B cell (primary cell): ENCODE data around the gene BNIPL. TPM values are rescaled to one million over a fixed set of nuclear protein-coding genes. Genes with fewer than 3 reads are reported as not detected.

Experiments
- polyA plus RNA-seq: library from polyadenylated mRNA; depleted of rRNA; stranded (reverse); fragments of >200 nt; gene quantifications from 2 replicates; pipeline ENCODE4 v1.2.3, GENCODE V29; 2012
- small RNA-seq: library from RNA; depleted of rRNA; stranded (forward); fragments of <200 nt; gene quantifications from one replicate; pipeline ENCODE3, GENCODE V24; 2012; ENCODE audit warnings: low replicate concordance, low read depth; ENCODE audit not compliant: insufficient read length
- total RNA-seq, 2 donors: library from RNA; stranded (reverse); fragments of 120-200 nt in 1 of 2; gene quantifications; 1 replicate in 1 of 2; 2 replicates in 1 of 2; pipeline versions ENCODE4 v1.2.3 to v1.2.4, GENCODE V29; 2013 to 2022

The BNIPL gene
- total and polyA plus RNA-seq, 2 donors (not counting 1 experiment from before 2014, with no cell fraction given) = 0.81 to 2.5 TPM

Small RNAs within 50 kb of the gene (small RNA-seq; reads per million reads assigned to genes)
- not detected for gene RNU6-884P

Other genes with a start within 250 kb of the BNIPL start
- 5.3 and 5.9 TPM in 2 replicates for gene CTSK, start 228.3 kb upstream of the BNIPL start, total RNA-seq
- gene CTSK, start 228.3 kb upstream of the BNIPL start, polyA plus RNA-seq = 6.0 and 9.2 TPM in 2 replicates
- 48.2 and 48.6 TPM in 2 replicates for gene ARNT, start 160.0 kb upstream of the BNIPL start, total RNA-seq
- 17.6 and 21.0 TPM in 2 replicates for gene ARNT, start 160.0 kb upstream of the BNIPL start, polyA plus RNA-seq
- not detected in 2 replicates for gene CTXND2, start 149.4 kb upstream of the BNIPL start, total RNA-seq
- not detected in 2 replicates for gene CTXND2, start 149.4 kb upstream of the BNIPL start, polyA plus RNA-seq
- 115 and 133 TPM in 2 replicates for gene SETDB1, start 110.2 kb upstream of the BNIPL start, total RNA-seq
- gene SETDB1, start 110.2 kb upstream of the BNIPL start, polyA plus RNA-seq = 57.4 and 79.6 TPM in 2 replicates
- 130 and 144 TPM in 2 replicates for gene CERS2, start 61.8 kb upstream of the BNIPL start, total RNA-seq
- 52.5 and 68.4 TPM in 2 replicates for gene CERS2, start 61.8 kb upstream of the BNIPL start, polyA plus RNA-seq
- gene ANXA9, start 54.3 kb upstream of the BNIPL start, total RNA-seq = 0.62 TPM in 1 of 2 replicates, not detected in the other
- 0.07 and 0.09 TPM in 2 replicates for gene ANXA9, start 54.3 kb upstream of the BNIPL start, polyA plus RNA-seq
- gene MINDY1, start 29.7 kb upstream of the BNIPL start, total RNA-seq = 16.1 and 16.5 TPM in 2 replicates
- 4.8 and 7.6 TPM in 2 replicates for gene MINDY1, start 29.7 kb upstream of the BNIPL start, polyA plus RNA-seq
- 20.8 and 21.3 TPM in 2 replicates for gene PRUNE1, start 28.1 kb upstream of the BNIPL start, total RNA-seq
- gene PRUNE1, start 28.1 kb upstream of the BNIPL start, polyA plus RNA-seq = 13.3 and 15.9 TPM in 2 replicates
- 4.5 and 7.6 TPM in 2 replicates for gene C1orf56, start 11.2 kb downstream of the BNIPL start, total RNA-seq
- 2.4 and 2.5 TPM in 2 replicates for gene C1orf56, start 11.2 kb downstream of the BNIPL start, polyA plus RNA-seq
- gene CDC42SE1, start 23.0 kb downstream of the BNIPL start, total RNA-seq = 230 and 238 TPM in 2 replicates
- gene CDC42SE1, start 23.0 kb downstream of the BNIPL start, polyA plus RNA-seq = 366 and 419 TPM in 2 replicates
- gene MLLT11, start 23.8 kb downstream of the BNIPL start, total RNA-seq = 1.1 and 1.5 TPM in 2 replicates
- gene MLLT11, start 23.8 kb downstream of the BNIPL start, polyA plus RNA-seq = 2.4 and 2.7 TPM in 2 replicates
- 22.4 and 22.9 TPM in 2 replicates for gene GABPB2, start 34.2 kb downstream of the BNIPL start, total RNA-seq
- gene GABPB2, start 34.2 kb downstream of the BNIPL start, polyA plus RNA-seq = 15.1 and 22.3 TPM in 2 replicates
- 0.86 and 1.5 TPM in 2 replicates for gene SEMA6C, start 110.0 kb downstream of the BNIPL start, total RNA-seq
- 0.81 and 1.3 TPM in 2 replicates for gene SEMA6C, start 110.0 kb downstream of the BNIPL start, polyA plus RNA-seq
- gene TNFAIP8L2, start 120.1 kb downstream of the BNIPL start, total RNA-seq = 14.9 and 17.6 TPM in 2 replicates
- gene TNFAIP8L2, start 120.1 kb downstream of the BNIPL start, polyA plus RNA-seq = 5.5 and 9.1 TPM in 2 replicates
- 5.8 TPM in 2 replicates for gene LYSMD1, start 129.3 kb downstream of the BNIPL start, total RNA-seq
- gene LYSMD1, start 129.3 kb downstream of the BNIPL start, polyA plus RNA-seq = 0.68 and 1.4 TPM in 2 replicates
- 53.6 and 57.6 TPM in 2 replicates for gene SCNM1, start 129.6 kb downstream of the BNIPL start, total RNA-seq
- 38.2 and 46.5 TPM in 2 replicates for gene SCNM1, start 129.6 kb downstream of the BNIPL start, polyA plus RNA-seq
- gene TMOD4, start 139.4 kb downstream of the BNIPL start, total RNA-seq = 3.5 and 5.1 TPM in 2 replicates
- gene TMOD4, start 139.4 kb downstream of the BNIPL start, polyA plus RNA-seq = 1.7 and 2.3 TPM in 2 replicates
- 48.7 and 71.3 TPM in 2 replicates for gene VPS72, start 153.6 kb downstream of the BNIPL start, total RNA-seq
- 30.3 and 42.1 TPM in 2 replicates for gene VPS72, start 153.6 kb downstream of the BNIPL start, polyA plus RNA-seq
- gene PIP5K1A, start 162.0 kb downstream of the BNIPL start, total RNA-seq = 76.1 and 78.4 TPM in 2 replicates
- gene PIP5K1A, start 162.0 kb downstream of the BNIPL start, polyA plus RNA-seq = 57.4 and 59.4 TPM in 2 replicates
- gene PSMD4, start 218.1 kb downstream of the BNIPL start, total RNA-seq = 142 and 169 TPM in 2 replicates
- gene PSMD4, start 218.1 kb downstream of the BNIPL start, polyA plus RNA-seq = 117 and 136 TPM in 2 replicates
- 49.6 and 54.0 TPM in 2 replicates for gene ZNF687, start 245.7 kb downstream of the BNIPL start, total RNA-seq
- gene ZNF687, start 245.7 kb downstream of the BNIPL start, polyA plus RNA-seq = 29.1 and 37.0 TPM in 2 replicates